Kidney capillary endothelial cell (primary cell): ENCODE results near the gene GSTT2B.
"Not testable (repeated sequence)": the region's sequence is repeated elsewhere in the genome, so short reads cannot be mapped to it uniquely, and the experiment has no call there.

ENCODE experiments used
- DNase-seq: peaks from one replicate; pipeline ENCODE4 v3.0.0-alpha.2; 2018; ENCODE audit warnings: low spot score

The GSTT2B gene

GRCh38 chr22:23940166-23940565 is 20.8 kb downstream of the GSTT2B start:
- DNase-seq = not testable (repeated sequence)

GRCh38 chr22:23939017-23939357 is 22.0 kb downstream of the GSTT2B start:
- no peak for DNase-seq

DNA sequence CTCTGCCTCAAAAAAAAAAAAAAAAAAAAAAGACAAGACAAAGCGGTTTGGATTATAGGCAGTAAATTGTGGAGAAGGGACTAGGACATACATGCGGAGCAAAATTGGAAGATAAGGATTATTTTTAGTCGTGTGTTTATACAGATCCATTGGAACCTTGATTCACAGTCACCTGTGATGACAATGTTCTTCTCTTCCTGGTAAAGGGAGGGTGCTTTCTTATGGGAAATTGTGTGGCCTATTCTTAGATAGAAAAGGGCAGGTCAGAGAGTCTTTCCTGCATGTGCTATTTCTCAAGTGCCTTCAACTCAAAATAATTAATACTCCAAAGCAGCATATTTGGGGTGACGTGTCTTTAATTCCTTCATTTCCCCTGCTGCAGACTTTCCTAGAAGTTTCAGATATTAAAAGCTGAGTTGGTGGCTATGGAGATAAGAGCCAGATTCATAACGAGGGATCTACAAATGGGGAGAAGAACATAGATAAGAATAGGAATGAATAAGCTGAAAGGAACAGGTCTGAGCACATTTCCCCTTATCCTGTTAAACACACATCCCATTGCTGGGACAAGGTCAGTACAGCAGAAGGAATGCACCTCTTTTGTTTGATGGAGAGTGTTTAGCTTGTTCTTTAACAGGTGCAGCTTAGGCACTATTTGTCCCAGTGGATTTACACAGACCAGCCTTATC is 22.5 kb downstream of the GSTT2B start:
- DNase-seq = no peak

DNA sequence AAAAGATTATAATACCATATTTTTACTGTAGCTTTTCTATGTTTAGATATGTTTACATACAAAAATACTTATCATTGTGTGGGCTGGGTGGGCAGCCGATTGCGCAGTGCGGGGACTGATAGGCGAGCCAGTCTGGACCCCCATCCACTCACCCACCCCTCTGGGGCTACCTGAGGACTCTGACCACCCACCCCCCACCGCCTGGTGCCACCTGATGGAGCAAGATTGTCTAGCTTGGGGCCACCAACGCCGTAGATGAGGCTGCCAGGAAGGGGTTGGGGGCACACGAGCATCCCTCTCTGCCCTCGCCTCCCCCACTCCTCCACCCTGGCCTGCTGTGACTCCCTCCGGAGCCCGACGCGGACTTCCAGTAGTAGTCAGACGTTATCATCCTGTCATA is 34.4 kb downstream of the GSTT2B start:
- no peak for DNase-seq

GRCh38 chr22:23925020-23925606 is 35.9 kb downstream of the GSTT2B start:
- DNase-seq = no peak

- DNase-seq = no peak
Measured at GRCh38 chr22:23922921-23923320, 38.1 kb downstream of the GSTT2B start.

- DNase-seq = not testable (repeated sequence)
Measured at GRCh38 chr22:23921586-23922201, 39.3 kb downstream of the GSTT2B start.

GRCh38 chr22:23920267-23920611 is 40.8 kb downstream of the GSTT2B start:
- not testable (repeated sequence) for DNase-seq

GRCh38 chr22:23915290-23915689 is 45.7 kb downstream of the GSTT2B start:
- DNase-seq = no peak

DNA sequence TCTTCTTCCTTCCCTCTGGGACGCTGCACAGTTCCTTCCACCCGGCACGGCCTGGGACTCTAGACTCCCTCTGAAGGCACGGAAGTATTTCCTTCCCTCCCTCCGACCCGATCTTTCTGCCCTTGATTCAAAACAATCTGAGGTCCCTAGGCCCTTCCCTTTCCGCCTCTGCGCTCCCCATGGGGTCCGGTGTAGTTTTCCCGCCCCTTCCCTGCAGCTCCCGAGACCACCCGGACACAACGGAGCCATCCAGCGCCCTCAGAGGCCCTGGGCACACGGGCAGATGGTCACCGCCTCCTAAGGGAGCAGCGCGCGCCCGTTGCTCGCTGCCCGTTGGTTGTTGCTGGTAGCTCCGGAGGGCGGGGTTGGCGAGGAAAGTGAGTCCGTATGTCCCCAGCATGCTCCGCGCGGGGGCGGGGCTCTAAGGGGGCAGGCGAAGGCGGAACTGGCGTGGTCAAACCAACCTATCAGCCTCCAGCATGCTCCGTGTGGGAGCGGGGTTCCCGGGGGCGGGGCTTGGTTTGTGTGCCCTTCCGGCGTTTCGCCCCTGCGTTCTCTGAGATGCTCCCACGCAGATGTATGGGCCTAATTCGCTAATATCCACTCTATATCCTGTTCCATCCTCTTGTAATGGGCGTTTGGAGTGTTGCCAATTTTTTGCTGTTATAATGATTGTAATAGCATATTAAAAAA is 47.2 kb downstream of the GSTT2B start:
- DNase-seq = peak; percentile 98

- no peak for DNase-seq
Measured at GRCh38 chr22:23913306-23913660, 47.7 kb downstream of the GSTT2B start.

GRCh38 chr22:23912293-23912903 is 48.6 kb downstream of the GSTT2B start:
- DNase-seq = no peak

DNA sequence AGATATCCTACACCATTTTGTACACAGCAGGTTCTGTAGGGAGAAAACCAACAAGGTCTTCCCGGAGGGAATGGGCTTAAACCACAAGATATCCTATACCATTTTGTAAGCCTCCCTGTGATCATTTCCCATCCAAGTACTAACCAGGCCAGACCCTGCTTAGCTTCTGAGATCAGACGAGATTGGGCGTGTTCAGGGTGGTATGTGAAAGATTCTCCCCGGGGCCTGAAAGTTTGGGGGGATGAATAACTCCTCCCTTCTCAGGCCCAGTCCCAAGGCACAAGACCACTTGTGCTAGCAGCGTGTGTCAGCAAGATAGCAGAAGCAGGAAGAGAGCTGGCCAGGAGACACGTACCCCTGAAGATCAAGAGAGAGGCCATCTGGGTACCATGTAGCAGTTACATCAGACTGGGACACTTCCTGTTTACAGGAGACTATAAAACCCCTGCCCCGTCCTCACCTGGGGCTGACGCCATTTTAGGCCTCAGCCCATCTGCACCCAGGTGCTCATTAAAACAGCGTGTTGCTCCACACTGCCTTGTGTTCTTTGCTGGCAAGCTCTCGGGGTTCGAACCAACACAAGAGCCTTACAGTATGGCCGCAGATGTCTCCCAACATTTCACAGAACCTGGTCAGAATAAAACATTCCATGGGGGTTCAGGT is 49.5 kb downstream of the GSTT2B start:
- DNase-seq = no peak

DNA sequence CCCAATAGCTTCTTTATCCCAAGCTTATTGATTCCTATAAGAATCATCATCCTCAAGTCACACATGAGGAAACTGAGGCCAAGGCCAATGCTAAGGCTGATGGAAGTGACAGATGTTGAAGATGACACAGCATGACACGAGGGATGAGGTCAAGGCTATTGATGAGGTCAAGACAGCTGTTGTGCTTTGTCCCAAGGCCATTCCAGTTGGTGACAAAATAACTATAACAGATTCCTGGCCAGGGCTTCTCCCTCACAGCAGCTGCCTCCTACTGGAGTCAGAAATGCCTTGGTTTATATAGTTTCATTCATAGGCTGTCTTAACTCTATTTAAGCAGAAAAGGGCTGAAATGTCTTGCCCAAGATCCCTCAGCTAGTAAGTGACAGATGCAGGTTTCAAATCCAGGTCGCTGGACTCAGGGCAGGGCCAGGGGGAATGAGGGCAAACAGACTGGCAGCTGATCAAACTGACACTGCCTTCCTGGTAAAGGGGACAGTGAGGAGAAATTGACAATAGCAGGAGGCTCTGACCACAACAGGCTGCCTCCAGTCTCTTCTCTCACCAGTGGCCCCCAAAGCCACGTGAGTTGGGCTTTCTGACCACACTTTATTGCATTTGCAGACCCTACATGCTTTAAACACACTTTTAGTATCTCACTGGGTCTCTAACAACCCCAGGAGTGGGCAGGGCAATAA is 50.4 kb downstream of the GSTT2B start:
- DNase-seq = no peak

- no peak for DNase-seq
Measured at GRCh38 chr22:23909296-23909898, 51.6 kb downstream of the GSTT2B start.

GRCh38 chr22:23908587-23909205 is 52.3 kb downstream of the GSTT2B start:
- DNase-seq = no peak

DNA sequence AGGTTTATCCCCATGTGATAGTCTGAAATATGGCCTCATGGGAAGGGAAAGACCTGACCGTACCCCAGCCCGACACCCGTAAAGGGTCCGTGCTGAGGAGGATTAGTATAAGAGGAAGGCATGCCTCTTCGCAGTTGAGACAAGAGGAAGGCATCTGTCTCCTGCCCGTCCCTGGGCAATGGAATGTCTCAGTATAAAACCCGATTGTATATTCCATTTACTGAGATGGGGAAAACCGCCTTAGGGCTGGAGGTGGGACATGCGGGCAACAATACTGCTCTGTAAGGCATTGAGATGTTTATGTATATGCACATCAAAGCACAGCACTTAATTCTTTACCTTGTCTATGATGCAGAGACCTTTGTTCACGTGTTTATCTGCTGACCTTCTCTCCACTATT is 53.6 kb downstream of the GSTT2B start:
- DNase-seq = not testable (repeated sequence)
